NCI-H526 (cell line): ENCODE data around the gene PPP4R1.
"Not testable (repeated sequence)": the region's sequence is repeated elsewhere in the genome, so short reads cannot be mapped to it uniquely, and the experiment has no call there.

Experiments used
- DNase-seq, 2 experiments: peaks; one replicate each; lab custom pipeline; 2025; lab: John Stamatoyannopoulos, UW

PPP4R1 gene

GRCh38 chr18:9630444-9630843, 16.1 kb upstream of the PPP4R1 start:
- DNase-seq = no peak

- no peak for DNase-seq
Measured at GRCh38 chr18:9629709-9630108, 15.3 kb upstream of the PPP4R1 start.

GRCh38 chr18:9628984-9629383, 14.6 kb upstream of the PPP4R1 start:
- DNase-seq = no peak

GRCh38 chr18:9627642-9628041, 13.3 kb upstream of the PPP4R1 start:
- no peak for DNase-seq

GRCh38 chr18:9619990-9620389, 5.6 kb upstream of the PPP4R1 start:
- DNase-seq = no peak

GRCh38 chr18:9619545-9619944, 5.2 kb upstream of the PPP4R1 start:
- no peak for DNase-seq

GRCh38 chr18:9619056-9619455, 4.7 kb upstream of the PPP4R1 start:
- no peak for DNase-seq

- DNase-seq = no peak
Measured at GRCh38 chr18:9617006-9617542, 2.7 kb upstream of the PPP4R1 start.

- DNase-seq = no peak
Measured at GRCh38 chr18:9616049-9616448, 1.7 kb upstream of the PPP4R1 start.

- no peak for DNase-seq
Measured at GRCh38 chr18:9615280-9615797, 980 bp upstream of the PPP4R1 start.

GRCh38 chr18:9613550-9614400, 584 bp downstream of the PPP4R1 start:
- peak in 1 of 2 experiments; percentile 45 for DNase-seq

GRCh38 chr18:9612977-9613376, 1.4 kb downstream of the PPP4R1 start:
- no peak for DNase-seq

GRCh38 chr18:9612215-9612830, 2.0 kb downstream of the PPP4R1 start:
- peak; percentile 31 to 66 for DNase-seq

- no peak for DNase-seq
Measured at GRCh38 chr18:9609190-9609589, 5.2 kb downstream of the PPP4R1 start.

GRCh38 chr18:9608728-9609127, 5.6 kb downstream of the PPP4R1 start:
- DNase-seq = no peak

- DNase-seq = no peak
Measured at GRCh38 chr18:9608298-9608697, 6.1 kb downstream of the PPP4R1 start.

- not testable (repeated sequence) for DNase-seq
Measured at GRCh38 chr18:9607111-9607510, 7.2 kb downstream of the PPP4R1 start.

GRCh38 chr18:9606039-9606438, 8.3 kb downstream of the PPP4R1 start:
- no peak for DNase-seq

- no peak for DNase-seq
Measured at GRCh38 chr18:9604348-9604747, 10.0 kb downstream of the PPP4R1 start.

GRCh38 chr18:9599328-9599727, 15.0 kb downstream of the PPP4R1 start:
- DNase-seq = no peak

- no peak for DNase-seq
Measured at GRCh38 chr18:9597609-9598008, 16.8 kb downstream of the PPP4R1 start.

- no peak for DNase-seq
Measured at GRCh38 chr18:9596843-9597526, 17.4 kb downstream of the PPP4R1 start.
